HEK293T (cell line): ENCODE results near the gene DMAC2L.
A peak's percentile ranks its signal among the peaks of the same experiment; 100 is the strongest.

ENCODE experiments used
- CTCF ChIA-PET: fragments of 350-600 bp; formaldehyde crosslinking; extraction: SDS; loops from one replicate; lab custom pipeline; 2021; ENCODE audit warnings: antibody characterized with exemption, inconsistent platforms; lab: Yijun Ruan, JAX
- POLR2A ChIA-PET: fragments of 350-600 bp; formaldehyde crosslinking; extraction: SDS; loops from one replicate; lab custom pipeline; 2020; ENCODE audit warnings: antibody characterized with exemption, inconsistent platforms; lab: Yijun Ruan, JAX
- DNase-seq: peaks from one replicate; pipeline ENCODE4 v3.0.0; 2012; ENCODE audit warnings: mixed read lengths; ENCODE audit errors: extremely low spot score
- ARNT ChIP-seq: fragments of 450-650 bp; IDR thresholded peaks from 2 replicates; pipeline ENCODE4 v1.6.1; 2017; ENCODE audit warnings: mild to moderate bottlenecking
- BHLHE40 ChIP-seq: fragments of 450-650 bp; IDR thresholded peaks from 2 replicates; pipeline ENCODE4 v1.6.1; 2016; ENCODE audit warnings: mild to moderate bottlenecking, moderate library complexity, borderline replicate concordance
- CTBP1 ChIP-seq: fragments of 450-650 bp; IDR thresholded peaks from 2 replicates; pipeline ENCODE4 v1.6.1; 2016; ENCODE audit warnings: borderline replicate concordance
- ELF4 ChIP-seq: fragments of 450-650 bp; IDR thresholded peaks from 2 replicates; pipeline ENCODE4 v1.6.1; 2017; ENCODE audit warnings: antibody characterized with exemption
- FOXA1 ChIP-seq: fragments of 450-650 bp; IDR thresholded peaks from 2 replicates; pipeline ENCODE4 v1.6.1; 2016; ENCODE audit warnings: mild to moderate bottlenecking
- FOXK2 ChIP-seq: fragments of 450-650 bp; IDR thresholded peaks from 2 replicates; pipeline ENCODE4 v1.6.1; 2016; ENCODE audit warnings: mild to moderate bottlenecking
- FOXM1 ChIP-seq: fragments of 450-650 bp; IDR thresholded peaks from 2 replicates; pipeline ENCODE4 v1.6.1; 2017; ENCODE audit warnings: mild to moderate bottlenecking, borderline replicate concordance
- HDGF ChIP-seq: fragments of 450-650 bp; IDR thresholded peaks from 2 replicates; pipeline ENCODE4 v1.6.1; 2017; ENCODE audit warnings: antibody characterized with exemption, borderline replicate concordance
- L3MBTL2 ChIP-seq: fragments of 450-650 bp; conservative IDR thresholded peaks from 2 replicates; pipeline ENCODE4 v1.6.1; 2016; ENCODE audit warnings: mild to moderate bottlenecking
- LEF1 ChIP-seq: fragments of 450-650 bp; IDR thresholded peaks from 2 replicates; pipeline ENCODE4 v1.6.1; 2017; ENCODE audit warnings: mild to moderate bottlenecking, borderline replicate concordance
- NFRKB ChIP-seq: fragments of 450-650 bp; IDR thresholded peaks from 2 replicates; pipeline ENCODE4 v1.6.1; 2016; ENCODE audit warnings: mild to moderate bottlenecking, moderate library complexity
- SP1 ChIP-seq: fragments of 450-650 bp; IDR thresholded peaks from 2 replicates; pipeline ENCODE4 v1.6.1; 2017
- SUZ12 ChIP-seq: fragments of 450-650 bp; IDR thresholded peaks from 2 replicates; pipeline ENCODE4 v1.6.1; 2016; ENCODE audit warnings: mild to moderate bottlenecking
- TARDBP ChIP-seq: fragments of 450-650 bp; IDR thresholded peaks from 2 replicates; pipeline ENCODE4 v1.6.1; 2016
- ZNF384 ChIP-seq: fragments of 450-650 bp; IDR thresholded peaks from 2 replicates; pipeline ENCODE4 v1.6.1; 2016
- TF ChIP-seq, protein P1 (sequence below): fragments of 450-650 bp; IDR thresholded peaks from 2 replicates; pipeline ENCODE4 v1.6.1; 2016

Gene DMAC2L

DNA sequence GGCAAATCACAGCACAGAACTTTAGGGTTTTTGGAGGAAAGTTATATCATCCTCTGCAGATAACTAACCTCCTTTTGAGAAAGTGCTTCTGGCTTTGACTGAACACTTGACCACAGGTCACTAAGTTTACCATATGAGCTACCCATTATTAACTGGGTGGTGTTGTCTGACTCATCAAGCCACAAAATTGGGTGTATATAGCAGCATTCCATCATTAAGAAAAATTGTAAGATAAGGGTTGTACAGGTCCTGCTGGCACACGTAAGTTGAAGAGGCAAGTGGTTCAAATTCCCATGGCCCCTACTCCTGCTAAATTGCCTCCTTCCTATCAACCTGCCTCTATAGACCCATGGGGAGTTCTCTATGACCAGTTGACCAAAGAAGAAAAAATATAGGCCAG is 39.6 kb upstream of the DMAC2L start:
- TF ChIP-seq FOXA1 (no peak), BHLHE40 (no peak), ZNF384 (no peak), NFRKB (no peak), CTBP1 (no peak), FOXK2 (no peak), HDGF (no peak), L3MBTL2 (no peak), SP1 (no peak), FOXM1 (no peak), TARDBP (no peak), ELF4 (no peak), SUZ12 (no peak), ARNT (no peak), LEF1 (no peak)
- TF ChIP-seq, protein P1, sequence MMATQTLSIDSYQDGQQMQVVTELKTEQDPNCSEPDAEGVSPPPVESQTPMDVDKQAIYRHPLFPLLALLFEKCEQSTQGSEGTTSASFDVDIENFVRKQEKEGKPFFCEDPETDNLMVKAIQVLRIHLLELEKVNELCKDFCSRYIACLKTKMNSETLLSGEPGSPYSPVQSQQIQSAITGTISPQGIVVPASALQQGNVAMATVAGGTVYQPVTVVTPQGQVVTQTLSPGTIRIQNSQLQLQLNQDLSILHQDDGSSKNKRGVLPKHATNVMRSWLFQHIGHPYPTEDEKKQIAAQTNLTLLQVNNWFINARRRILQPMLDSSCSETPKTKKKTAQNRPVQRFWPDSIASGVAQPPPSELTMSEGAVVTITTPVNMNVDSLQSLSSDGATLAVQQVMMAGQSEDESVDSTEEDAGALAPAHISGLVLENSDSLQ, result no peak
- CTCF ChIA-PET, result no interaction called here
- no peak for DNase-seq
- POLR2A ChIA-PET, result no interaction called here

- ChIA-PET CTCF (no interaction called here), POLR2A (no interaction called here)
- DNase-seq, result no peak
- TF ChIP-seq L3MBTL2, result no peak
- TF ChIP-seq HDGF, result no peak
- no peak for TF ChIP-seq SP1
Observed at GRCh38 chr14:50285861-50286260, 26.3 kb upstream of the DMAC2L start.

- CTCF ChIA-PET, result no interaction called here
- TF ChIP-seq FOXM1 (no peak), FOXK2 (no peak), BHLHE40 (no peak), NFRKB (no peak), ZNF384 (no peak), ELF4 (no peak), SP1 (no peak), HDGF (no peak), FOXA1 (no peak), SUZ12 (no peak)
- POLR2A ChIA-PET, result no interaction called here
- no peak for DNase-seq
Observed at GRCh38 chr14:50288146-50288545, 24.0 kb upstream of the DMAC2L start.

DNA sequence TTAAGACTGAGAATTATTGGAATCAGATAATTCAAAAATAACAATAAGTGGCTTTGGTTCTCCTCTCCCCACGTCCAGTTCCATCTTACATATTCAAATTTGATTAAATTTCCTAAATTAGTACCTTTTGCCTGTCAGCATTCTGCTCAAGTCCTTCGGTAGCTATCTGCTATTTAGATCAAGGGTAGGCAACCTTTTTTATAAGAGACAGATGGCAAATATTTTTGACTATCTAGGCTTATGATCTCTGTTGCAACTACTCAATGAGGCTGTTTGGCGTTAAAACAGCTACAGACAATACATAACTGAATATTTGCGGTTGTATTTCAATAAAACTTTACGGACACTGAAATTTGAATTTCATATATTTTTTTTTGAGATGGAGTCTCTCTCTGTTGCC is 21.8 kb upstream of the DMAC2L start:
- POLR2A ChIA-PET, result no interaction called here
- no peak for TF ChIP-seq BHLHE40
- TF ChIP-seq, protein P1, result no peak
- TF ChIP-seq ARNT, result no peak
- no peak for TF ChIP-seq FOXM1
- no peak for TF ChIP-seq FOXA1
- TF ChIP-seq SUZ12, result no peak
- DNase-seq, result no peak
- CTCF ChIA-PET, result no interaction called here

- ChIA-PET CTCF (no interaction called here), POLR2A (no interaction called here)
- DNase-seq, result no peak
- TF ChIP-seq L3MBTL2 (no peak), ELF4 (no peak), NFRKB (no peak), TARDBP (no peak), SP1 (no peak), FOXA1 (no peak), SUZ12 (no peak)
- TF ChIP-seq, protein P1, result peak; percentile 34; the same call in 1 of the 2 replicates
Observed at GRCh38 chr14:50299585-50299984, 12.5 kb upstream of the DMAC2L start.

DNA sequence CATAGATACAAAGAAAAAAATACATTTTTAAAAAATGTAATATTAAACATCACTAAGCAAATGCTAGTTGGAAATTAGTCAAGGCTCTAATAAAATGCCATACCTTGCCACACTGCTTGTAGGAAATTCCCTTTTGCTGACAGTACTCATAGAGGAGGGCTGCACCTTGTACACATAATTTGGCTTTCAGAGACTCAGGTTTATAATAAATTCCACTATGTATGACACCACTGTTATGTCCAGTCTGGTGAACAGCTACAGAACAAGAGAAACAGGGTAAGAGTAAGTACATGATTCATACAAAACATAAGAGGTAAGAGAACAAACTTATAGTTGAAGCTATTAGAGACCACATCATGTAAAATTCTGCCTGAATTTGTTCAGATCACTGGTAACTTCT is 10.2 kb upstream of the DMAC2L start:
- POLR2A ChIA-PET, result interaction anchor here (1.1 kb wide), 1 partner anchor 9 kb away, joined by 5 read pairs; no protein-coding TSS in a partner anchor
- CTCF ChIA-PET, result interaction anchor here (1.3 kb wide), 1 partner anchor 10 kb away, joined by 5 read pairs; the partner anchor contains the start of genes DMAC2L and L2HGDH
- TF ChIP-seq NFRKB (no peak), BHLHE40 (no peak), FOXA1 (no peak), HDGF (no peak), ARNT (no peak), SUZ12 (no peak), TARDBP (no peak), FOXM1 (no peak), ZNF384 (no peak), FOXK2 (no peak), L3MBTL2 (no peak), CTBP1 (no peak), ELF4 (no peak)
- TF ChIP-seq, protein P1, result no peak
- DNase-seq, result no peak
